ENCODE data around the gene CPXM1. TPM values are rescaled to one million over a fixed set of nuclear protein-coding genes. Genes with fewer than 3 reads are reported as not detected.
A peak's percentile ranks its signal among the peaks of the same experiment; 100 is the strongest.
"Not testable (repeated sequence)": the region's sequence is repeated elsewhere in the genome, so short reads cannot be mapped to it uniquely, and the experiment has no call there.

CPXM1 gene
- total RNA-seq, 8 experiments from 2014 or later = 0.84 to 53.5 (median 17.2) TPM; not detected in 1

DNA sequence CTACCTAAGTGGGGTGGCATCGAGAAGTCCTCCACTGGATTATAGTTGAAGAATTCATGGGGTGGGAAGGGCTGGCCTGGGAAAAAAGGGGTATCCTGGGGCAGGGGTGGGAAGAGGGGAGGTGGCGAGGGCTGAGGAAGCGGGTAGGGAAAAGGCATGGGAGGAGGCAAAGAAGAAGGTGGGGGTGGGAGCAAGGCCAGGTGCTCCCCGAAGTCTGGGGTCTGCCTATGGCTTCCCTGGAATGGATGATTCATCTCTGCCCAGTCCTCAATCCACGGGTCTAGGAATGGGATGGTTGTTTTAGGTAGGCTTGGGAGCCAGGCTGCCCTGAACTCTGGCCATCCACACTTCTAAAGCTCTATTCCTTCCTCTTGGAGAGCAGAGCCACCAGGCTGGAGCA, 35.6 kb upstream of the CPXM1 start:
- Histone ChIP-seq H3K4me3 (no peak overlapping the region), H3K27ac (no peak overlapping the region), H3K4me1 (replicated peaks in 1 of 2) (peaks cover 6% of the 10 kb centered on the region in 2 donors)
- in situ Hi-C loops (cut with MboI; ENCODE audit: low pct_unique_long_range_greater_than_20kb in 2 of 9, low sequenced_read_pairs in 9 of 9, unreplicated experiment in 9 of 9) = no loop called here
- WGBS, 10 experiments = 80 to 100% methylated on average over 1 of the region's 5 CpGs; no CpG with 5 or more reads in 8 of the 10 experiments
- ATAC-seq (replicated peaks in 6 of 8) = no peak

- WGBS, 10 experiments = 70 to 100% (median 91%) methylated on average over 1 to 4 of the region's 6 CpGs; no CpG with 5 or more reads in 5 of the 10 experiments
- ATAC-seq (replicated peaks in 6 of 8) = no peak
- Histone ChIP-seq H3K4me3 (no peak overlapping the region), H3K27ac (no peak overlapping the region), H3K4me1 (replicated peaks in 1 of 2) (peaks cover 6% of the 10 kb centered on the region in 2 donors)
- in situ Hi-C loops (cut with MboI; ENCODE audit: low pct_unique_long_range_greater_than_20kb in 2 of 9, low sequenced_read_pairs in 9 of 9, unreplicated experiment in 9 of 9) = no loop called here
These were observed 34.9 kb upstream of the CPXM1 start for GRCh38 chr20:2835331-2835796.

GRCh38 chr20:2834401-2835110, 34.1 kb upstream of the CPXM1 start:
- H3K4me1 ChIP-seq (replicated peaks in 1 of 2) = peaks cover 0 to 2% of the 10 kb centered on the region in 2 donors
- no peak overlapping the region for H3K4me3 ChIP-seq
- in situ Hi-C loops (cut with MboI; ENCODE audit: low pct_unique_long_range_greater_than_20kb in 2 of 9, low sequenced_read_pairs in 9 of 9, unreplicated experiment in 9 of 9) = no loop called here
- no peak for ATAC-seq (replicated peaks in 6 of 8)
- 88 to 100% (median 92%) methylated on average over 1 to 13 of the region's 14 CpGs; no CpG with 5 or more reads in 1 of the 10 experiments for WGBS, 10 experiments
- H3K27ac ChIP-seq = no peak overlapping the region

GRCh38 chr20:2833761-2834160, 33.3 kb upstream of the CPXM1 start:
- in situ Hi-C loops (cut with MboI; ENCODE audit: low pct_unique_long_range_greater_than_20kb in 2 of 9, low sequenced_read_pairs in 9 of 9, unreplicated experiment in 9 of 9) = no loop called here
- WGBS, 10 experiments = 60 to 100% (median 95%) methylated on average over 1 of the region's 1 CpG; no CpG with 5 or more reads in 2 of the 10 experiments
- no peak for ATAC-seq (replicated peaks in 6 of 8)
- Histone ChIP-seq H3K4me3 (no peak overlapping the region), H3K4me1 (replicated peaks in 1 of 2) (no peaks in the 10 kb centered on the region), H3K27ac (no peak overlapping the region)

DNA sequence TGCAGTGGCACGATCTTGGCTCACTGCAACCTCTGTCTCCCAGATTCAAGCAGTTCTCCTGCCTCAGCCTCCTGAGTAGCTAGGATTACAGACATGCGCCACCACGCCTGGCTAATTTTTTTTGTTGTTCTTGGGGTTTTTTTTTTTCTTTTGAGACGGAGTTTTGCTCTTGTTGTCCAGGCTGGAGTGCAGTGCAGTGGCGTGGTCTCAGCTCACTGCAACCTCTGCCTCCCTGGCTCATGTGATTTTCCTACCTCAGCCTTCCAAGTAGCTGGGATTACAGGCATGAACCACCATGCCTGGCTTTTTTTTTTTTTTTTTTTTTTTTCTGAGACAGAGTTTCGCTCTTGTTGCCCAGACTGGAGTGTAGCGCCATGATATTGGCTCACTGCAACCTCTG, 30.8 kb upstream of the CPXM1 start:
- H3K27ac ChIP-seq; H3K4me3 ChIP-seq; in situ Hi-C loops (cut with MboI; ENCODE audit: low pct_unique_long_range_greater_than_20kb in 2 of 9, low sequenced_read_pairs in 9 of 9, unreplicated experiment in 9 of 9); ATAC-seq (replicated peaks in 6 of 8); H3K4me1 ChIP-seq (replicated peaks in 1 of 2): not testable (repeated sequence)
- 17 to 98% (median 73%) methylated on average over 1 to 7 of the region's 7 CpGs; no CpG with 5 or more reads in 1 of the 10 experiments for WGBS, 10 experiments

- no peak for ATAC-seq (replicated peaks in 6 of 8)
- in situ Hi-C loops (cut with MboI; ENCODE audit: low pct_unique_long_range_greater_than_20kb in 2 of 9, low sequenced_read_pairs in 9 of 9, unreplicated experiment in 9 of 9) = no loop called here
- Histone ChIP-seq H3K27ac (no peak overlapping the region), H3K4me3 (no peak overlapping the region), H3K4me1 (replicated peaks in 1 of 2) (no peaks in the 10 kb centered on the region)
- WGBS, 10 experiments = 10 to 63% (median 54%) methylated on average over 1 to 6 of the region's 6 CpGs; no CpG with 5 or more reads in 1 of the 10 experiments
These were observed 28.9 kb upstream of the CPXM1 start for GRCh38 chr20:2829376-2829775.

DNA sequence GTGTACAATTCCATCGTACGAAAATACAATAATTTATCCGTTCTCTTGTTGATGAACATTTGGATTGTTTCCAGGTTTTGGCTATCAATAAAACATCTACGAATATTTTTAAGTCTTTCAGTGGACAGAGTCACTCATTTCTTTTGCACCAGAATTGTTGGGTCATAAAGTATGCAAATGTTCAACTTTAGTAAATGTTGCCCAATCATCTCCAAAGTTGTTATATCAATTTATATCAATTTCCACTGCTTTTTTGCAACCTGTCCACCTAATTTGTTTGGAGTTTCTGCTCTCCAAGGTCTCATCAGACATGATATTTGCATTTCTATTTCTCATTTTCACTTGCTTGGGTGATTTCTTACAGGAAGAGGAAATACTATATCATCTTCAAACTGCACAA, 26.2 kb upstream of the CPXM1 start:
- H3K27ac ChIP-seq = no peak overlapping the region
- in situ Hi-C loops (cut with MboI; ENCODE audit: low pct_unique_long_range_greater_than_20kb in 2 of 9, low sequenced_read_pairs in 9 of 9, unreplicated experiment in 9 of 9) = no loop called here
- H3K4me1 ChIP-seq (replicated peaks in 1 of 2) = no peaks in the 10 kb centered on the region
- 55 to 83% (median 68%) methylated on average over 1 to 4 of the region's 4 CpGs for WGBS, 10 experiments
- H3K4me3 ChIP-seq = no peak overlapping the region
- no peak for ATAC-seq (replicated peaks in 6 of 8)

GRCh38 chr20:2825761-2826160, 25.3 kb upstream of the CPXM1 start:
- H3K4me1 ChIP-seq (replicated peaks in 1 of 2) = no peaks in the 10 kb centered on the region
- no peak overlapping the region for H3K27ac ChIP-seq
- 80 to 100% (median 100%) methylated on average over 1 to 2 of the region's 2 CpGs; no CpG with 5 or more reads in 4 of the 10 experiments for WGBS, 10 experiments
- ATAC-seq (replicated peaks in 6 of 8) = no peak
- no peak overlapping the region for H3K4me3 ChIP-seq
- in situ Hi-C loops (cut with MboI; ENCODE audit: low pct_unique_long_range_greater_than_20kb in 2 of 9, low sequenced_read_pairs in 9 of 9, unreplicated experiment in 9 of 9) = no loop called here

GRCh38 chr20:2822073-2822472, 21.6 kb upstream of the CPXM1 start:
- Histone ChIP-seq H3K27ac (no peak overlapping the region), H3K4me1 (replicated peaks in 1 of 2) (no peaks in the 10 kb centered on the region), H3K4me3 (no peak overlapping the region)
- in situ Hi-C loops (cut with MboI; ENCODE audit: low pct_unique_long_range_greater_than_20kb in 2 of 9, low sequenced_read_pairs in 9 of 9, unreplicated experiment in 9 of 9) = no loop called here
- peak in 3 of 8 experiments; percentile 45 to 76 (median 72) for ATAC-seq (replicated peaks in 6 of 8)
- WGBS, 10 experiments = 0% methylated on average over 1 of the region's 5 CpGs; no CpG with 5 or more reads in 9 of the 10 experiments

DNA sequence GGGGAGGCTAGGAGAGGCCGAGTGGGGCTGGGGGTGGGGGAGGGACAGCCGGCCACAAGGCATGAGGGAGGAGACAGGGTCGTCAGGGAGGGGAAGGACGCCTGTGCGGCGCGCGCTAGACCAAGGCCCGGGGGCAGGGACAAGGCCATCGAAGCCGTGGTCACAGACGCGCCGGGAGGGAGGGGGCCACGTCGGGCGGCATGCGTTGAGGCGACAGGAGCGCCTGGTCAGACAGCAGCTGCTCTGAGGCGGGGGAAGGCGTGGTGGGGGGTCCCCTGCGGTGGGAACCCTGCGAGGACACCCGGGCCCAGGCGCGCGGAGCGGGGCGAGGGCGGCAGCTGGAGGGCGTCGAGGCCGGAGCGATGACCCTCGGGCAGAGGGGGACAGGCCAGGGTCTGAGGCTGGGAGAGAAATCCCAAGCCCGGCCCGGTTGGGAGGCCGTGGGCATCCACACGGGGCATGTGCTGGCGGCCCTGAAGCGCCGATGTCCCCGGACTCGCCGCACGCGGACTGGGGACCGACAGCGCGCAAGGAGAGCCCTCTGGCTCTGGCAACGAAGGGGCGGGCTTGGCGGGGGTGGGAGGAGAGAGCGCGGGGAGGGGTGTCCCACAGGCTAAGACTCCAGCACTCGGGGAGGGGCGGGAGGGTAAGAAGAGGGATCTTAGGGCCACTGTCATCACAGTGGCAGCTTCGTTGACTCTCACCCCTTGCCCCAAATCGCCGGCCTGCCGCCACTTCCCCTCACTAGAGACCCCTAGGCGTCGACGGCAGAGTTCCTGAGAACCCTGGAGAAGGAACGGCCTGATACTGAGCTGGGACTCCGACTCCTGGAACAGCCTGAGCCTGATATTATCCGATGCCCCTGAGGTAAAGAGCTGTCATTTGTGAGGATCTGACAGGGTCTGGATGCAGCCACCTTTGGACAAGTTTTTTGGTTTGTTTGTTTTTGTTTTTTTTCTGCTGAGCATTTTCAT, 20.8 kb upstream of the CPXM1 start:
- ATAC-seq (replicated peaks in 6 of 8) = peak in 3 of 8 experiments; percentile 26 to 47 (median 36)
- Histone ChIP-seq H3K27ac (no peak overlapping the region), H3K4me3 (no peak overlapping the region), H3K4me1 (replicated peaks in 1 of 2) (no peaks in the 10 kb centered on the region)
- WGBS, 10 experiments = 0 to 40% (median 4%) methylated on average over 1 to 9 of the region's 68 CpGs; no CpG with 5 or more reads in 7 of the 10 experiments
- in situ Hi-C loops (cut with MboI; ENCODE audit: low pct_unique_long_range_greater_than_20kb in 2 of 9, low sequenced_read_pairs in 9 of 9, unreplicated experiment in 9 of 9) = no loop called here

- no peaks in the 10 kb centered on the region for H3K4me1 ChIP-seq (replicated peaks in 1 of 2)
- in situ Hi-C loops (cut with MboI; ENCODE audit: low pct_unique_long_range_greater_than_20kb in 2 of 9, low sequenced_read_pairs in 9 of 9, unreplicated experiment in 9 of 9) = no loop called here
- no peak overlapping the region for H3K4me3 ChIP-seq
- no peak overlapping the region for H3K27ac ChIP-seq
- 24 to 76% (median 50%) methylated on average over 1 to 20 of the region's 32 CpGs for WGBS, 10 experiments
- peak in 1 of 8 experiments; percentile 39 for ATAC-seq (replicated peaks in 6 of 8)
These were observed 19.9 kb upstream of the CPXM1 start for GRCh38 chr20:2820084-2820895.

- ATAC-seq (replicated peaks in 6 of 8) = no peak
- H3K27ac ChIP-seq = no peak overlapping the region
- H3K4me3 ChIP-seq = no peak overlapping the region
- 0 to 82% (median 60%) methylated on average over 1 to 6 of the region's 7 CpGs; no CpG with 5 or more reads in 1 of the 10 experiments for WGBS, 10 experiments
- in situ Hi-C loops (cut with MboI; ENCODE audit: low pct_unique_long_range_greater_than_20kb in 2 of 9, low sequenced_read_pairs in 9 of 9, unreplicated experiment in 9 of 9) = no loop called here
- H3K4me1 ChIP-seq (replicated peaks in 1 of 2) = no peaks in the 10 kb centered on the region
These were observed 17.6 kb upstream of the CPXM1 start for GRCh38 chr20:2817891-2818595.
